HCT116 (cell line): Measurements from ENCODE around the gene GAL3ST3. TPM values are rescaled to one million over a fixed set of nuclear protein-coding genes. Genes with fewer than 3 reads are reported as not detected.

ENCODE experiments used
- ATAC-seq: fragments of 200-7000 bp; cut with Tn5 transposase; 2 replicates; pipeline ENCODE4 v1.9.1; 2020; ENCODE audit warnings: mild to moderate bottlenecking, moderate library complexity
- BruUV-seq: library from RNA; stranded (reverse); fragments of 400-500 nt; replicated peaks from 2 replicates; lab custom pipeline; 2021; lab: Mats Ljungman, UMichigan
- CTCF ChIA-PET: fragments of 300-600 bp; sonication (Branson Sonifier 250); formaldehyde crosslinking; loops from one replicate; lab custom pipeline; 2021; ENCODE audit warnings: antibody characterized with exemption; lab: Charles Lee
- POLR2A ChIA-PET: fragments of 300-600, 350-600 bp; sonication (Branson Sonifier 250); formaldehyde crosslinking; loops from one replicate; lab custom pipeline; 2021; ENCODE audit warnings: antibody characterized with exemption; lab: Charles Lee
- RAD21 ChIA-PET, 2 experiments: fragments of 300-600 bp; sonication (Branson Sonifier 250); formaldehyde crosslinking; loops; one replicate each; lab custom pipeline; 2023; ENCODE audit warnings: low total read pairs in 2 of 2; ENCODE audit not compliant: uncharacterized antibody in 2 of 2, unreplicated experiment in 2 of 2, low non-redundant PET in 1 of 2; lab: Charles Lee
- DNase-seq: peaks from one replicate; pipeline ENCODE4 v3.0.0-alpha.2; 2010; ENCODE audit warnings: low read depth, low spot score
- H2AFZ ChIP-seq: fragments of 200-600 bp; shearing (Covaris generic), sonication (generic); 2 replicates; pipeline ENCODE4 v1.6.1; 2017; ENCODE audit warnings: low read depth, mixed run types, mixed read lengths, antibody characterized with exemption, low read length; ENCODE audit not compliant: poor library complexity, severe bottlenecking
- H3K27ac ChIP-seq: 2 replicates; pipeline ENCODE4 v1.5.1; 2012; ENCODE audit warnings: low read depth, low read length
- H3K27me3 ChIP-seq: fragments of 200-600 bp; sonication (generic); 2 replicates; pipeline ENCODE4 v1.6.1; 2016; ENCODE audit warnings: mixed run types, low read length, mixed read lengths; ENCODE audit not compliant: insufficient read depth
- H3K36me3 ChIP-seq, 2 experiments: fragments of 200-500 bp in 1 of 2; fragments of 200-600 bp in 1 of 2; sonication (Bioruptor generic) in 1 of 2; sonication (generic) in 1 of 2; 2 replicates each; pipeline versions ENCODE4 v1.5.1 to v1.6.1; 2014 to 2016; ENCODE audit warnings: low read length in 2 of 2, inconsistent platforms in 1 of 2, mixed read lengths in 1 of 2, mixed run types in 1 of 2; ENCODE audit not compliant: insufficient read depth in 2 of 2, control insufficient read depth in 1 of 2
- H3K4me1 ChIP-seq, 2 experiments: fragments of 200-600 bp in 1 of 2; sonication (generic) in 1 of 2; 2 replicates each; pipeline versions ENCODE4 v1.5.1 to v1.6.1; 2012 to 2017; ENCODE audit warnings: low read length in 2 of 2, inconsistent platforms in 1 of 2, mild to moderate bottlenecking in 1 of 2, mixed read lengths in 1 of 2, mixed run types in 1 of 2, moderate library complexity in 1 of 2; ENCODE audit not compliant: insufficient read depth in 2 of 2, control insufficient read depth in 1 of 2
- H3K4me2 ChIP-seq: fragments of 200-600 bp; sonication (generic); 2 replicates; pipeline ENCODE4 v1.6.1; 2017; ENCODE audit warnings: mixed run types, low read length, mixed read lengths
- H3K4me3 ChIP-seq, 2 experiments: fragments of 200-600 bp in 1 of 2; sonication (generic) in 1 of 2; replicated peaks in 1 of 2; 2 replicates each; pipeline ENCODE4 v1.5.1; 2011 to 2016; ENCODE audit warnings: low read length in 2 of 2, control low read depth in 1 of 2, low read depth in 1 of 2, mild to moderate bottlenecking in 1 of 2, mixed read lengths in 1 of 2, mixed run types in 1 of 2
- H3K79me2 ChIP-seq: fragments of 200-600 bp; sonication (generic); 2 replicates; pipeline ENCODE4 v1.6.1; 2017; ENCODE audit warnings: mild to moderate bottlenecking, mixed run types, low read length, moderate library complexity, mixed read lengths; ENCODE audit not compliant: insufficient read depth
- H3K9ac ChIP-seq: fragments of 200-600 bp; sonication (generic); 2 replicates; pipeline ENCODE4 v1.6.1; 2016; ENCODE audit warnings: low read length, mixed read lengths
- H3K9me2 ChIP-seq: fragments of 200-600 bp; sonication (generic), shearing (Covaris generic); 2 replicates; pipeline ENCODE4 v1.6.1; 2017; ENCODE audit warnings: mixed run types, mild to moderate bottlenecking, moderate library complexity; ENCODE audit not compliant: insufficient read depth
- H3K9me3 ChIP-seq, 2 experiments: fragments of 200-500 bp in 1 of 2; fragments of 200-600 bp in 1 of 2; sonication (Bioruptor generic) in 1 of 2; sonication (generic) in 1 of 2; 2 replicates each; pipeline ENCODE4 v1.6.1; 2014 to 2017; ENCODE audit warnings: low read length in 2 of 2, mixed read lengths in 2 of 2, inconsistent platforms in 1 of 2, low read depth in 1 of 2, mild to moderate bottlenecking in 1 of 2, mixed run types in 1 of 2, moderate library complexity in 1 of 2; ENCODE audit not compliant: control insufficient read depth in 1 of 2, insufficient read depth in 1 of 2
- H4K20me1 ChIP-seq: fragments of 200-600 bp; sonication (generic), shearing (Covaris generic); 2 replicates; pipeline ENCODE4 v1.6.1; 2017; ENCODE audit warnings: mixed run types, mild to moderate bottlenecking, moderate library complexity; ENCODE audit not compliant: insufficient read depth
- ATF3 ChIP-seq: IDR thresholded peaks from 2 replicates; pipeline ENCODE4 v1.6.1; 2012
- CBX3 ChIP-seq: IDR thresholded peaks from 2 replicates; pipeline ENCODE4 v1.6.1; 2012; ENCODE audit warnings: low read depth
- CTCF ChIP-seq, 3 experiments: fragments of 200-600 bp in 1 of 3; sonication (generic) in 1 of 3; IDR thresholded peaks in 2 of 3; conservative IDR thresholded peaks in 1 of 3; 2 replicates each; pipeline ENCODE4 v1.5.1; 2012 to 2017; ENCODE audit warnings: low read depth in 2 of 3, low read length in 2 of 3, antibody characterized with exemption in 1 of 3, borderline replicate concordance in 1 of 3, control low read depth in 1 of 3, mild to moderate bottlenecking in 1 of 3, mixed read lengths in 1 of 3, mixed run types in 1 of 3, moderate library complexity in 1 of 3; ENCODE audit not compliant: insufficient read depth in 1 of 3
- JUND ChIP-seq: IDR thresholded peaks from 2 replicates; pipeline ENCODE4 v1.6.1; 2012
- MAX ChIP-seq: IDR thresholded peaks from 2 replicates; pipeline ENCODE4 v1.6.1; 2012
- REST ChIP-seq: IDR thresholded peaks from 2 replicates; pipeline ENCODE4 v1.6.1; 2012; ENCODE audit warnings: low read depth
- TCF7L2 ChIP-seq: IDR thresholded peaks from 2 replicates; pipeline ENCODE4 v1.7.0; 2011; ENCODE audit warnings: borderline replicate concordance, inconsistent platforms; ENCODE audit not compliant: insufficient read depth, insufficient read length; ENCODE audit errors: extremely low read depth
- ZNF274 ChIP-seq: fragments of 200-500 bp; sonication (Bioruptor generic); IDR thresholded peaks from 2 replicates; pipeline ENCODE4 v1.6.1; 2014; ENCODE audit warnings: mild to moderate bottlenecking, low read depth, low read length, inconsistent platforms
- intact Hi-C: fragments of 100-400 bp; cut with micrococcal nuclease; formaldehyde crosslinking; loops from 2 replicates; pipeline ENCODE4 v1.10.0; 2022
- total RNA-seq: library from RNA; stranded (reverse); gene quantifications from one replicate; pipeline ENCODE4 v1.2.1, GENCODE V29; 2021; ENCODE audit not compliant: unreplicated experiment

The GAL3ST3 gene
- total RNA-seq, 1 experiment from 2014 or later = not detected

GRCh38 chr11:66056501-66056900, 7.5 kb upstream of the GAL3ST3 start (continued):
- TF ChIP-seq REST = no peak
- TF ChIP-seq JUND = no peak
- no peak for TF ChIP-seq ZNF274
- TF ChIP-seq ATF3 = no peak
- no peak for TF ChIP-seq MAX

GRCh38 chr11:66055021-66055420, 6.1 kb upstream of the GAL3ST3 start:
- Histone ChIP-seq H3K9me3 (no peaks in the 10 kb centered on the region), H2AFZ (no peak overlapping the region), H4K20me1 (no peaks in the 10 kb centered on the region), H3K4me1 (peaks cover 15 to 21% of the 10 kb centered on the region in 2 experiments), H3K9me2 (no peaks in the 10 kb centered on the region), H3K4me3 (no peak overlapping the region), H3K36me3 (peaks cover 48 to 51% of the 10 kb centered on the region in 2 experiments), H3K4me2 (no peak overlapping the region), H3K27ac (no peak overlapping the region), H3K79me2 (peaks cover 51% of the 10 kb centered on the region), H3K27me3 (no peaks in the 10 kb centered on the region), H3K9ac (no peak overlapping the region)
- no TSS peak for BruUV-seq
- intact Hi-C loops = no loop called here
- TF ChIP-seq TCF7L2 (no peak), MAX (no peak), CBX3 (no peak), CTCF (IDR thresholded peaks at IDR 0.05 in 2 of 3, conservative IDR thresholded peaks at IDR 0.05 in 1 of 3; ENCODE audit: borderline replicate concordance in 1 of 3, insufficient read depth in 1 of 3, low read depth in 2 of 3, low read length in 2 of 3) (no peak)
- ATAC-seq (no peak), DNase-seq (no peak)
- POLR2A ChIA-PET = no interaction called here
- RAD21 ChIA-PET = no interaction called here
- CTCF ChIA-PET = interaction anchor here (2.3 kb wide), 1 partner anchor 13 kb away, joined by 8 read pairs; no protein-coding TSS in a partner anchor
